Fibroblast of lung (primary cell): ENCODE measurements around the gene CLPX. TPM values are rescaled to one million over a fixed set of nuclear protein-coding genes. Genes with fewer than 3 reads are reported as not detected.

Source experiments
- DNase-seq, 2 donors: peaks; one replicate each; pipeline versions ENCODE4 v3.0.0 to v3.0.0-alpha.2; 2010; ENCODE audit warnings: low read depth in 2 of 2
- H2AFZ ChIP-seq: 2 replicates; pipeline ENCODE4 v1.5.1; 2012; ENCODE audit warnings: low read length, control low read depth, inconsistent platforms
- H3K27ac ChIP-seq: 2 replicates; pipeline ENCODE4 v1.5.1; 2011; ENCODE audit warnings: low read length, control low read depth; ENCODE audit not compliant: insufficient read depth
- H3K27me3 ChIP-seq: 2 replicates; pipeline ENCODE4 v1.5.1; 2011; ENCODE audit warnings: mild to moderate bottlenecking, low read length; ENCODE audit not compliant: control insufficient read depth, insufficient read depth
- H3K36me3 ChIP-seq: 2 replicates; pipeline ENCODE4 v1.5.1; 2011; ENCODE audit warnings: low read length; ENCODE audit not compliant: control insufficient read depth, insufficient read depth
- H3K4me1 ChIP-seq: 2 replicates; pipeline ENCODE4 v1.5.1; 2011; ENCODE audit warnings: low read length; ENCODE audit not compliant: control insufficient read depth, insufficient read depth; ENCODE audit errors: extremely low read depth
- H3K4me2 ChIP-seq: 2 replicates; pipeline ENCODE4 v1.5.1; 2011; ENCODE audit warnings: low read length, control low read depth; ENCODE audit not compliant: insufficient read depth; ENCODE audit errors: extremely low read depth
- H3K4me3 ChIP-seq, 4 experiments: fragments of 200-600 bp in 1 of 4; sonication (generic) in 1 of 4; replicated peaks in 1 of 4; 2 replicates each; pipeline ENCODE4 v1.5.1; 2011 to 2016; ENCODE audit warnings: low read length in 4 of 4, low read depth in 3 of 4, mild to moderate bottlenecking in 3 of 4, control low read depth in 2 of 4, inconsistent platforms in 1 of 4, mixed read lengths in 1 of 4; ENCODE audit not compliant: insufficient read depth in 1 of 4; ENCODE audit errors: control extremely low read depth in 1 of 4
- H3K79me2 ChIP-seq: 2 replicates; pipeline ENCODE4 v1.5.1; 2012; ENCODE audit warnings: mild to moderate bottlenecking, low read length, inconsistent platforms; ENCODE audit not compliant: control insufficient read depth, insufficient read depth
- H3K9ac ChIP-seq: 2 replicates; pipeline ENCODE4 v1.5.1; 2011; ENCODE audit warnings: mild to moderate bottlenecking, low read length, control low read depth; ENCODE audit not compliant: insufficient read depth
- H3K9me3 ChIP-seq: 2 replicates; pipeline ENCODE4 v1.5.1; 2012; ENCODE audit warnings: low read depth, low read length; ENCODE audit not compliant: control insufficient read depth, insufficient read depth
- H4K20me1 ChIP-seq: 2 replicates; pipeline ENCODE4 v1.5.1; 2011; ENCODE audit warnings: low read length; ENCODE audit not compliant: control insufficient read depth, insufficient read depth; ENCODE audit errors: extremely low read depth
- CTCF ChIP-seq, 2 donors: IDR thresholded peaks in 1 of 2; conservative IDR thresholded peaks in 1 of 2; 1 replicate in 1 of 2; 2 replicates in 1 of 2; pipeline ENCODE4 v1.5.1; 2011 to 2012; ENCODE audit warnings: low read length in 2 of 2, control low read depth in 1 of 2, inconsistent platforms in 1 of 2, low read depth in 1 of 2, mild to moderate bottlenecking in 1 of 2
- EZH2 ChIP-seq: IDR thresholded peaks from 2 replicates; pipeline ENCODE4 v1.5.1; 2012; ENCODE audit warnings: low read length, control low read depth, mild to moderate bottlenecking; ENCODE audit errors: missing control alignments
- polyA plus RNA-seq, 2 donors: library from polyadenylated mRNA; depleted of rRNA in 1 of 2; stranded (reverse) in 1 of 2; unstranded in 1 of 2; fragments of >200 nt; gene quantifications; 2 replicates each; pipeline ENCODE4 v1.2.1, GENCODE V29; 2011 to 2012; ENCODE audit warnings: missing spikeins in 1 of 2
- total RNA-seq: library from RNA; depleted of rRNA; stranded (reverse); fragments of >200 nt; gene quantifications from 2 replicates; pipeline ENCODE4 v1.2.1, GENCODE V29; 2014

The CLPX gene
- total and polyA plus RNA-seq, 2 donors (not counting 1 experiment from before 2014, with no cell fraction given), result 36.2 to 53.4 TPM

GRCh38 chr15:65180167-65180566, 5.0 kb downstream of the CLPX start:
- no peak for TF ChIP-seq EZH2
- no peak for TF ChIP-seq CTCF (conservative IDR thresholded peaks at IDR 0.05 in 1 of 2, IDR thresholded peaks at IDR 0.05 in 1 of 2; ENCODE audit: low read depth in 1 of 2, low read length in 2 of 2)
- DNase-seq, result no peak
- Histone ChIP-seq H3K4me2 (no peak overlapping the region), H4K20me1 (peaks cover 3% of the 10 kb centered on the region), H3K27ac (no peak overlapping the region), H3K4me1 (no peaks in the 10 kb centered on the region), H3K4me3 (no peak overlapping the region), H3K27me3 (no peaks in the 10 kb centered on the region), H3K36me3 (peaks cover 3% of the 10 kb centered on the region), H3K9ac (no peak overlapping the region), H3K79me2 (peaks cover 52% of the 10 kb centered on the region), H3K9me3 (no peaks in the 10 kb centered on the region), H2AFZ (no peak overlapping the region)

DNA sequence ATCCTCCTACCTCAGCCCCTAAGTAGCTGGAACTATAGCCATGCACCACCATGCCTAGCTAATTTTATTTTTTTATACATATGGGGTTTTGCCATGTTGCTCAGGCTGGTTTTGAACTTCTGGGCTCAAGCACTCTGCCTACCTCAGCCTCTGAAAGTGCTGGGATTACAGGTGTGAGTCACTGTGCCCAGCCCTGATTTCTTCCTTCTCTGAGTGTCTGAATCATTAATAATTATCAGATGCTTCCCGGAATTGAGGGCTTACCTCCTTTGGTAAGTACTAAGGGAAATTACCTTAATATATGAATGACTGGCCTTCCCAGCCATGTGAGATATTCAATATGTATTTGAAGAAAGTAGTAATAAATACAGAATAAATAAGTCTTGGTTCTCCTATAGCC, 7.2 kb downstream of the CLPX start:
- no peak overlapping the region for H3K27ac ChIP-seq
- H3K36me3 ChIP-seq, result peaks cover 3% of the 10 kb centered on the region
- H4K20me1 ChIP-seq, result peaks cover 3% of the 10 kb centered on the region
- DNase-seq, result no peak
- no peak overlapping the region for H3K9ac ChIP-seq
- no peaks in the 10 kb centered on the region for H3K27me3 ChIP-seq
- no peak overlapping the region for H2AFZ ChIP-seq
- no peaks in the 10 kb centered on the region for H3K4me1 ChIP-seq
- no peak overlapping the region for H3K4me3 ChIP-seq
- TF ChIP-seq EZH2, result no peak
- TF ChIP-seq CTCF (conservative IDR thresholded peaks at IDR 0.05 in 1 of 2, IDR thresholded peaks at IDR 0.05 in 1 of 2; ENCODE audit: low read depth in 1 of 2, low read length in 2 of 2), result no peak
- H3K79me2 ChIP-seq, result peaks cover 32% of the 10 kb centered on the region
- H3K4me2 ChIP-seq, result no peak overlapping the region
- no peaks in the 10 kb centered on the region for H3K9me3 ChIP-seq

GRCh38 chr15:65176056-65176455, 9.1 kb downstream of the CLPX start:
- Histone ChIP-seq H3K27me3 (no peaks in the 10 kb centered on the region), H3K4me3 (no peak overlapping the region), H3K4me2 (no peak overlapping the region), H2AFZ (no peak overlapping the region), H3K36me3 (peaks cover 5% of the 10 kb centered on the region), H3K9ac (no peak overlapping the region), H3K79me2 (peaks cover 18% of the 10 kb centered on the region), H3K27ac (no peak overlapping the region), H3K9me3 (no peaks in the 10 kb centered on the region), H3K4me1 (no peaks in the 10 kb centered on the region), H4K20me1 (no peaks in the 10 kb centered on the region)
- TF ChIP-seq EZH2 (no peak), CTCF (conservative IDR thresholded peaks at IDR 0.05 in 1 of 2, IDR thresholded peaks at IDR 0.05 in 1 of 2; ENCODE audit: low read depth in 1 of 2, low read length in 2 of 2) (no peak)
- DNase-seq, result no peak
